ENCODE data around the gene RNU6-1.

The RNU6-1 gene

GRCh38 chr15:67824976-67825880, 14.6 kb downstream of the RNU6-1 start, which contains the start of gene SKOR1:
Gene SKOR1, plus strand, starts transcription at chr15:67825509. Its CDS starts 94 bp downstream, at chr15:67825603.
- no peak for DNase-seq (ENCODE audit: low spot score)
- H3K4me1 ChIP-seq (ENCODE audit: control insufficient read depth in 2 of 2, insufficient read depth in 1 of 2, low read depth in 1 of 2, low read length in 2 of 2) = peaks cover 5 to 22% of the 10 kb centered on the region in 2 donors

GRCh38 chr15:67824197-67824968, 15.5 kb downstream of the RNU6-1 start:
- Histone ChIP-seq H2AK5ac (ENCODE audit: low read depth, low read length) (no peak overlapping the region), H2AFZ (ENCODE audit: low read length) (peak overlapping the region; percentile 70), H4K91ac (ENCODE audit: low read depth, low read length, poor library complexity) (no peak overlapping the region), H3K27ac (replicated peaks; ENCODE audit: low read length) (no peak overlapping the region), H2BK120ac (ENCODE audit: low read depth, low read length) (no peak overlapping the region), H3K4me2 (ENCODE audit: insufficient read depth, low read length, poor library complexity, severe bottlenecking) (no peak overlapping the region), H3K9me3 (replicated peaks in 1 of 2; ENCODE audit: control insufficient read depth in 2 of 2, insufficient read depth in 1 of 2, low read depth in 1 of 2, low read length in 2 of 2) (peaks cover 0 to 9% of the 10 kb centered on the region in 2 donors), H3K79me1 (ENCODE audit: low read depth, low read length) (peaks cover 6% of the 10 kb centered on the region), H3K36me3 (replicated peaks in 1 of 2; ENCODE audit: control insufficient read depth in 2 of 2, insufficient read depth in 2 of 2, low read length in 2 of 2) (no peaks in the 10 kb centered on the region), H3K9ac (ENCODE audit: low read depth, low read length, poor library complexity) (no peak overlapping the region), H2BK5ac (ENCODE audit: low read length) (no peak overlapping the region), H3K4me3 (ENCODE audit: low read length in 2 of 2) (peak overlapping the region in 1 of 2 donors; percentile 23), H3K18ac (ENCODE audit: low read length) (no peak overlapping the region), H3K4me1 (ENCODE audit: control insufficient read depth in 2 of 2, insufficient read depth in 1 of 2, low read depth in 1 of 2, low read length in 2 of 2) (peaks cover 5 to 20% of the 10 kb centered on the region in 2 donors), H3K4ac (ENCODE audit: low read length) (no peak overlapping the region), H2BK15ac (ENCODE audit: low read length) (no peak overlapping the region), H3K23ac (ENCODE audit: low read depth, low read length, poor library complexity) (peak overlapping the region; percentile 68), H3K27me3 (ENCODE audit: control insufficient read depth in 3 of 3, insufficient read depth in 3 of 3, low read depth in 1 of 3, low read length in 3 of 3) (peaks cover 92 to 99% (median 99%) of the 10 kb centered on the region in 3 experiments), H4K8ac (ENCODE audit: low read depth, low read length) (no peak overlapping the region), H3K14ac (ENCODE audit: low read length) (no peak overlapping the region), H2BK12ac (ENCODE audit: low read length) (no peak overlapping the region)
- no CpG with 5 or more reads among the region's 21 CpGs for WGBS, 2 donors (ENCODE audit: extremely low coverage in 2 of 2, insufficient read length in 2 of 2, insufficient replicate concordance in 1 of 2)
- no peak for DNase-seq (ENCODE audit: low spot score)

More at GRCh38 chr15:67824976-67825880, 14.6 kb downstream of the RNU6-1 start, which contains the start of gene SKOR1:
- Histone ChIP-seq H3K9me3 (replicated peaks in 1 of 2; ENCODE audit: control insufficient read depth in 2 of 2, insufficient read depth in 1 of 2, low read depth in 1 of 2, low read length in 2 of 2) (peaks cover 3 to 7% of the 10 kb centered on the region in 2 donors), H3K4me2 (ENCODE audit: insufficient read depth, low read length, poor library complexity, severe bottlenecking) (no peak within 1 kb of the TSS), H3K23ac (ENCODE audit: low read depth, low read length, poor library complexity) (peak within 1 kb of the TSS; percentile 98), H2AFZ (ENCODE audit: low read length) (peak within 1 kb of the TSS; percentile 42), H3K9ac (ENCODE audit: low read depth, low read length, poor library complexity) (no peak within 1 kb of the TSS), H2BK5ac (ENCODE audit: low read length) (peak within 1 kb of the TSS; percentile 11), H2BK120ac (ENCODE audit: low read depth, low read length) (no peak within 1 kb of the TSS), H2BK15ac (ENCODE audit: low read length) (no peak within 1 kb of the TSS), H2AK5ac (ENCODE audit: low read depth, low read length) (no peak within 1 kb of the TSS), H3K27ac (replicated peaks; ENCODE audit: low read length) (no peak within 1 kb of the TSS), H3K27me3 (ENCODE audit: control insufficient read depth in 3 of 3, insufficient read depth in 3 of 3, low read depth in 1 of 3, low read length in 3 of 3) (peaks cover 91 to 99% (median 99%) of the 10 kb centered on the region in 3 experiments), H2BK12ac (ENCODE audit: low read length) (no peak within 1 kb of the TSS), H3K18ac (ENCODE audit: low read length) (peak within 1 kb of the TSS; percentile 31), H4K8ac (ENCODE audit: low read depth, low read length) (no peak within 1 kb of the TSS), H3K36me3 (replicated peaks in 1 of 2; ENCODE audit: control insufficient read depth in 2 of 2, insufficient read depth in 2 of 2, low read length in 2 of 2) (no peaks in the 10 kb centered on the region), H3K4ac (ENCODE audit: low read length) (no peak within 1 kb of the TSS), H4K91ac (ENCODE audit: low read depth, low read length, poor library complexity) (no peak within 1 kb of the TSS), H3K4me3 (ENCODE audit: low read length in 2 of 2) (peak within 1 kb of the TSS in 1 of 2 donors; percentile 56), H3K79me1 (ENCODE audit: low read depth, low read length) (peaks cover 6% of the 10 kb centered on the region), H3K14ac (ENCODE audit: low read length) (peak within 1 kb of the TSS; percentile 71)
- no CpG with 5 or more reads among the region's 58 CpGs for WGBS, 2 donors (ENCODE audit: extremely low coverage in 2 of 2, insufficient read length in 2 of 2, insufficient replicate concordance in 1 of 2)

GRCh38 chr15:67823314-67824196, 16.3 kb downstream of the RNU6-1 start:
- Histone ChIP-seq H3K36me3 (replicated peaks in 1 of 2; ENCODE audit: control insufficient read depth in 2 of 2, insufficient read depth in 2 of 2, low read length in 2 of 2) (no peaks in the 10 kb centered on the region), H4K8ac (ENCODE audit: low read depth, low read length) (no peak overlapping the region), H3K9ac (ENCODE audit: low read depth, low read length, poor library complexity) (no peak overlapping the region), H3K9me3 (replicated peaks in 1 of 2; ENCODE audit: control insufficient read depth in 2 of 2, insufficient read depth in 1 of 2, low read depth in 1 of 2, low read length in 2 of 2) (peaks cover 0 to 11% of the 10 kb centered on the region in 2 donors), H3K4me1 (ENCODE audit: control insufficient read depth in 2 of 2, insufficient read depth in 1 of 2, low read depth in 1 of 2, low read length in 2 of 2) (peaks cover 5 to 20% of the 10 kb centered on the region in 2 donors), H3K23ac (ENCODE audit: low read depth, low read length, poor library complexity) (peak overlapping the region; percentile 43), H2AFZ (ENCODE audit: low read length) (peak overlapping the region; percentile 70), H4K91ac (ENCODE audit: low read depth, low read length, poor library complexity) (no peak overlapping the region), H2BK5ac (ENCODE audit: low read length) (no peak overlapping the region), H3K4me3 (ENCODE audit: low read length in 2 of 2) (peak overlapping the region in 1 of 2 donors; percentile 20), H3K18ac (ENCODE audit: low read length) (no peak overlapping the region), H2AK5ac (ENCODE audit: low read depth, low read length) (no peak overlapping the region), H2BK120ac (ENCODE audit: low read depth, low read length) (no peak overlapping the region), H3K79me1 (ENCODE audit: low read depth, low read length) (peaks cover 6% of the 10 kb centered on the region), H3K27ac (replicated peaks; ENCODE audit: low read length) (no peak overlapping the region), H3K4me2 (ENCODE audit: insufficient read depth, low read length, poor library complexity, severe bottlenecking) (peak overlapping the region; percentile 49), H3K14ac (ENCODE audit: low read length) (no peak overlapping the region), H2BK15ac (ENCODE audit: low read length) (no peak overlapping the region), H3K27me3 (ENCODE audit: control insufficient read depth in 3 of 3, insufficient read depth in 3 of 3, low read depth in 1 of 3, low read length in 3 of 3) (peaks cover 86 to 98% (median 98%) of the 10 kb centered on the region in 3 experiments), H3K4ac (ENCODE audit: low read length) (no peak overlapping the region), H2BK12ac (ENCODE audit: low read length) (no peak overlapping the region)
- DNase-seq (ENCODE audit: low spot score) = no peak
- no CpG with 5 or more reads among the region's 94 CpGs for WGBS, 2 donors (ENCODE audit: extremely low coverage in 2 of 2, insufficient read length in 2 of 2, insufficient replicate concordance in 1 of 2)

All from neuronal stem cell (in vitro differentiated cells).